Measurements from ENCODE around the gene DRGX.

DRGX gene

DNA sequence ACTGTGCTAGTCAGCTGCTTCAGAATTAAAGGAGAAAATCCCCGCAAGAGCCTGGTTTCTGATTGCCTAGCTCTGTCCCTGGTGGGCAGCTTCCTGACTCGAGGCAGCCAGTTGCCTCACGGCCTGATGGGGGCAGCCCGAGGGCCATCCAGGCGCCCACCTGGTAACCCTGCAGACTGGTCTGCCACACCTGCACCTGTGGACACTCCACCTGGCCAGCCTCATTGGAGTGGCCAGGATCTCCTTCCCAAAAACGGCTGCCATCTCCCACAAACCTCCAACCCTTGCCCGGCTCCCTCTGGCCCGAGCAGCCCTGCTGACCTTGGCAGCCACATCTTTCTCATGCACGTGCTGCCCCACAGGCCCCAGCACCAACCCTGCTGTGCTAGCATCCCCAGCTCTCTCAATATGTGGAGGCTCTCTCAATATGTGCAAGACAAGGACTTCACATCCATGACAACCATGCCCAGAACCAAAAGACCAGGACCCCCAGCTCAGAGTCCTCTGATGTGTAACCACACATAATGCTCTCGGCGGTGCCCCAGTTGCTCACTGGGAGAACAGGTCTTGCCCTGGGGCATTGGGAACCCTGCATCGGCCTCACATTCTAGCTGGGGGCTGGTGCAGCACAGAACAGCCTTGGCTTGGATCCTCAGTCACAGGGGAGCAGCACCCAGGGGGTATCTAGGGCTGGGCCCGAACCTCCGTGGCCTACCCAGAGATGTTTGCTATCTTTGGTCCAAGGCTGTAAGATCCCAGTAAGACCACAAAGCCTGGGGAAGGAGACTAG is 14.6 kb downstream of the DRGX start:
- DNase-seq (ENCODE audit: low read depth): no peak

DNA sequence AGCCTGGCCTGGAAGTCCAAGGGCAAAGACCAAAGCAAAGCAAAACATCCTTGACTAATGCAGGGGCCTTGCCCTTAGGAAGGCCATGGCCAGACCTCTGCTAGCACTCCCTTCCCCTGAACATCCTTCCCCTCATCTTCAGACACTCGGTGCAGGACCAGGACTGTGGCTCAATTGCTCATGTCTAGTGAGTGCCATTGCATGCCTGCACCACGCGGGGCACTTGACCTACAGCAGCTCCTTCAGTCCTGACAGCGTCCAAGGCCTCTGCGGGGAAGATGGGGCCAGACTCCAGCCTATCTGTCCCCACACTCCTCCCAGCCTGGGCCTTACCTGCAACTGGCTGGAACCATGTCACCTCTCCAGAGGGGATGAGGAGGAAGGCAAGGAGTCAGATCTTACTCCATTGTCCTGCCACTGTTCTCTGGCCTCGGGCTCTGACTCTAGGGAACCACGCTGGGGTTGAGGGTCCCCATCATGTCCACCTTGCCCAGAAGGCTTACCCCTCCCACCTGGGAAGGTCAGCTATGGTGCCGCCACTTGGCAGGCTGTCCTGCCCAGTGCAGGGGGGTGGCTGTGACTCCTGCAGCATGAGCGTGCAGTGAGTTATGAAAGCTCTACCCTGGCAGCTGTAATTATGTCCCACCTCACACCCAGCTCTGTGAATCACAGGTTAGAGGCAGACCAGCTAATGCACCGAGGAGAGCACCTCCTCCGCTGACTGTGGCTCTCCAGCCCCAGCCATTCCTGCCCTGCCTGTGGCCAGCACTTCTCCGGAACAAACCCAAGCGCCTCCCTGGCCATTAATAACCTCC is 16.1 kb downstream of the DRGX start:
- no peak for DNase-seq (ENCODE audit: low read depth)

DNA sequence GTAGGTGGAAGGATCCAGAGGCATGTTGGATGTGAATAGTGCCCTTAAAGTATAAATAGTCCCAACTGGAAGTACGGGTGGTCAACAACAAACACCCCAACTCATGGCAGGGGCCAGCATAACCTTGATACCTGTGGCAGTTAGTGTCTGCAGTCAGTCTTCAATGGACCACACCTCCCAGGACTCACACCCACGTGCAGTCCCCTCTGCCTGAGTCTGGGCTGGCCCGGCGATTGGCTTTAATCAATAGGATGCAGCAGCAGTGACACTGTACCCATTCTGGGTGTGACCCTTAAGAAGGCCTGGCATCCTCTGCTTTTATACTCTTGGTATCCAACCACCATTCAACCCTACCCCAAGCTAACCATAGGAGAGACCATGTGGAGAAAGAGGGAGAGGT is 18.6 kb downstream of the DRGX start:
- no peak for DNase-seq (ENCODE audit: low read depth)

DNA sequence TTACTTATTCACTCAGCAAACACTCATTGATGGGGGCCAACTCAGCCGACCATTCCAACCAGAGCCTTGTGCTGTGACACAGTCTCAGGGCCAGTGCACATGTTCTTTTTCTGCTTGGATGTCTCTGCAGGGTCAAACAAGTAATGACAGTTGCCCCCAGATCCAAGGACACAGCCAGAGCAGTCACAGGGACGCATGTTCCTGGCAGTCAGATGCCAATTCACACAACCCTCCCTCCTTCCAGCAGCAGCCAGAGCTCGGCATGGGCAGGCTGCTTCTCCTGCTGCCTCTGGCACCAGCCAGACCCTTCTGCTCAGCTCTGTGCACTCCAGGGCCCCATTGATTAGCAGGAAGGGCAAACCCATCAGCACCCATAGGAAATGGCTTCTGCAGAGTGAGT is 20.3 kb downstream of the DRGX start:
- no peak for DNase-seq (ENCODE audit: low read depth)

DNA sequence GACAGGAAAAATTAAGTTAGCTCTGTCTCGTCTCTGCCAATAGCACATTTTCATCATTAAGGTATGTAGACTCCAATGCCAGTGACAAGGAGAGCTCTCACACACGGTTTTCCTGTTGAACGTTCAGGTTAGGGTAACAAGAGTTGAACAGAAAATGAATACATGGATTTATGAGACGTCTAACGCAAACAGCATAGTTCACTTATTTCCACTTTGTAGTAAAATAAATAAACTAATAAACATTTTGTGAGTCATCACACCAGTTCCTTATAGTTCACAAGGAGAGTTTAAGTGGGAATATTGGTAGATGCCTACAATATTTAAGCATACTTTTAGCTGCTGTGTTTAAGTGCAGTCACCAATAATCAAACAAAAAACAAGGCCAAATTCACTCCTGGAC is 21.1 kb downstream of the DRGX start:
- no peak for DNase-seq (ENCODE audit: low read depth)

DNA sequence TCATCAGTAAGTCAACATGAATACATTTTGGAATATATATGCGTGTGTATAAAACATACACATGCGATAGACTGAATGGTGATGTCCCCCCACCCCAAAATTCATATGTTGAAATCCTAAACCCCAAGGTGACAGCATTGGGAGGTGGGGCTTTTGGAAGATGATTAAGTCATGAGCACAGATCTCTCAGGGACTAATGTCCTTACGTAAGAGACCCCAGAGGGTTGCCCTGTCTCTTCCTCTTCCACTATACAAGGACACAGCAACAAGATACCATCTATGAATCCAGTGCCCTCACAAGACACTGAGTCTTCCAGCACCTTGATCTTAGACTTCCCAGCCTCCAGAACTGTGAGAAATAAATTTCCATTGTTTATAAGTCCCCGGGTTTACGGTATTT is 22.5 kb downstream of the DRGX start:
- DNase-seq (ENCODE audit: low read depth): no peak

DNA sequence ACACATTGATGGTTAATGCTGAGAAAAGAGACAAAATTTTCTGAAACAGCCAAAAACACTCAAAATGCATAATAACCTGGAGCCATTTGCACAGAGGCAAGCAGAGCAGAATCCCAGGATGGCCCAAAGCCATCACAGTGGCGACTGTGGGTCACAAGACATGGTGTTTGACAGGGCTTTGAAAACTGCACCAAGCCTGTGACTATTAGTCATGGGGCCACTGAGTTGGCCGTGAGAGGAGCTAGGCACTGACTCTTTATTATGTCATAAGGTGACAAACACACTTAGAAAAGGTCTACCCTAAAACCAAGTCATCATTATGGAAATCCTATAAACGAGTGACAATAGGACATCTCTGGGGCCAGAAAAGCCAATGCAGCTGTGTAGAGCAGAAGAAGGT is 23.9 kb downstream of the DRGX start:
- DNase-seq (ENCODE audit: low read depth): no peak

DNA sequence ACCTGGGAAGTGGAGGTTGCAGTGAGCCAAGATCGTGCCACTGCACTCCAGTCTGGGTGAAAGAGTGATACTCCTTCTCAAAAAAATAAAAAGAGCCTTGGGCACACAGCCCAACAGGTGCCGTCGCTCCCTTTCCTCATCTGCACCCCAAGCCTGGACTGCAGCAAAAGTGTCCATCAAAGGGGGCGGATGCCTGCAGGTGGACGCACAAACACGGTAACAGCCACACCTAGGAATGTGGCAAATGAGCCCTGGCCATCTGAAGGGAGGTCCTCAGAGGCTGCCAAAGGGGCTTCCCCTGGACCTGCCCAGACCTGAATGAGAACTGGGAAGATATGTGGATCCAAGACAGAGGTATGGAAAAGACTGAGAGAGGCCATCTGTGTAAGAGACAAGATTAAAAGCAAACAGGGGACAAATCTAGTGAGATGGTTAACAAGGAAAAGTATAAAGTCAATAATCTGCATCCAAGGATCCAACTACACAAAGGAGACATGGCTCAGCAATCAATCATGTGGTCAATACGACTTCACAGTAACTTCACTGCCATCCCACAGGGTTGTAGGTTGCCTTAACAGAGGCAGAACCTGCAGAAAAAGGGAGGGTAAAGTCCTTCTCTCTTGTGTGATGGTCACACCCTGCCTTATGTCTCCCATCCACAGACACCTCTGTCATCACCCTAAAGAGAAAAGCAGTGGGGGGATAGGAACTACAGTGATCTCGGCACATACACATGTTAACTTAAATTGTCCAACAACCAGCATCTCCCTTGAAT is 25.4 kb downstream of the DRGX start:
- DNase-seq (ENCODE audit: low read depth): no peak

DNA sequence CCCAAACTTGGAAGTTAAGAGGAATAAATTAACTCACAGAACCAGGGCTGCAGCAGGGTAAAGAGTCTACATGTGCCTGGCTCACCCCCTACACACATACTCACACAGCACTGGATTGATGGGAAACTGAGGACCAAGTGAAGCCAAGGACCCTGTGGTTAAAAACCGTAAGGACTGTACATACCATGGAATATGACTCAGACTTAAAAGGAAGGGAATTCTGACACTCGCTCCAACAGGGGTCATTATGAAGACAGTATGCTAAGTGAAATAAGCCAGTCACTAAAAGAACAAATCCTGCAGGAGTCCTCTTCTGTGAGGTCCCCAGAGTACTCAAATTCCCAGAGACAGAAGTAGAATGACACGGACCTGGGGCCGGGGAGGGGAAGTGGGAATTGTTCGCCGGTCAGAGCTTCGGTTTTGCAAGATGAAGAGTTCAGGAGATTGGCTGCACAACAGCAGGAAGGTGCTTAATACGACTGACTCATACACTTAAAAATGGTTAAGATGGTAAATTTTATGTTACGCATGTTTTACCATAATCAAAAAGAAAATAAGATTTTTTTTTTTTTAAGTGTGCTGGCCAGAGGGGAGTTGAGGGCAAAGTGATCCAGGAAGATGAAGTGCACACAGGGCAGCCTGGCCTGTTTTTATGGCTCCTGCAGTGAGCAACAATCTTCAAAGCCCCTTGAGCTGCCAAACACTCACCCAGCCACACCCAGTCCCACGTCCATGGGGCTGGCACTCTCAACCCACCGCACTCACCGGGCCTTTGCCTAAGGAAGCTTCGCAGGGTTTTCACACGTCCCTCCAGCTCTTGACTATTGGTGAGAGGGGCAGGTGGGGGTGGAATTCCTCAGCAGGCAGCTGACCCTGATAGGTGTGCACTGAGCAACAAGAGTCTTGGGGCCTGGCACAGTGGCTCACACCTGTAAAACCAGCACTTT is 26.4 kb downstream of the DRGX start:
- DNase-seq (ENCODE audit: low read depth): no peak

DNA sequence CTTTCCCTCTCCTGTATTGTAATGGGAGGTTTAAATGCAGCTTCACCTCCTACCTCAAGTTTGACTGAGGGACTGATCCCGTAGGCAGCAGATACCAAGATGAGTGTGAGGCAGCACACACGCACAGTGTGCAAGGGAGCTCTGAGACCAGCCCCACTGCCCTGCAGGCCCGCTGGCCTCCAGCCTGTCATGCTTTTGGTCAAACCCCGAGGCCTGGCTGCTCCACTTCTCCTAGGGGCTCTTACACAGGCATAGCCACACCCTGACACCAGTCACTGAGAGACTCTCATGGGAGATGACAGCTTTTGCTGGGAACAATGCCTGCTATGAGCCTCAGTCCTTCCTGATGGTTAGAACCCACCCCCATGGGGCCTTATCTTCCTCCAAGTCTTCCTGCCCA is 27.6 kb downstream of the DRGX start:
- no peak for DNase-seq (ENCODE audit: low read depth)

DNA sequence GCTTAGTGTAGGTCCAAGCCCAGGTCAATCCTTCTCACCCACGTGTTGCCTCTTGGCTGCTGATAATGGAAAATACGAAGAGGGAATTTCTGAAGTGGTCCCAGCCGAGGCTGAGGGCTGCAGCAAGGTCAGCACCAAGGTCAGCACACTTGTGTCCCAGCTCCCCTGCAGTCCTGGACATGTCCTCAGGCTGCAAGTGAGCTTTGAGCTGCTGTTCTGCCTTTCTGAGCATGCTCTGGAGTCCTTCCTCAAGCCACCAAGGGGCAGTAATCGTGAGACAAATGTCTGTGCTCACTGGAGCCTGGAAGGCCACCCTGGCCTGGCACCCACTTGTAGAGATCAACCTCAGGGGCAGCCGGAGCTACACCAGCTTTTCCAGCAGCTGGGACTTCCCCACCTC is 28.3 kb downstream of the DRGX start:
- no peak for DNase-seq (ENCODE audit: low read depth)

DNA sequence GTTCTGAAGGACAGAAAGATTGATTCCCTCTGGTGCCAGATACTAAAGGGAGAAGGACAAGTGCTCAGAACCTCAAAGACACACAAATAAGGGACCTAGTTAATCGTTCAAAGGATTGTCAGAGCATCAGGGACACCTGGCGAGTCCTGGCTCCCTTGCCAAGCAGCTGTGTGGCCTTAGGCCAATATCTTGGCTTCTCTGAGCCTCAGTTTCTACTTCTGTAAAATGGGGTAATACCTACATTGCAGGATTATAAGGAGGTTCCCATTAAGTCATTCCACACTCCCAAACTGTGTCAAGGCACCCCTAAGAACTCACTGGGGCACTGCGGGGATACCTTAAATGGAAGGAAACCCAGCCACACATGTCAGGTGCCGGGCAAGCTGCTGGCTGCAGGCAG is 29.4 kb downstream of the DRGX start:
- no peak for DNase-seq (ENCODE audit: low read depth)

DNA sequence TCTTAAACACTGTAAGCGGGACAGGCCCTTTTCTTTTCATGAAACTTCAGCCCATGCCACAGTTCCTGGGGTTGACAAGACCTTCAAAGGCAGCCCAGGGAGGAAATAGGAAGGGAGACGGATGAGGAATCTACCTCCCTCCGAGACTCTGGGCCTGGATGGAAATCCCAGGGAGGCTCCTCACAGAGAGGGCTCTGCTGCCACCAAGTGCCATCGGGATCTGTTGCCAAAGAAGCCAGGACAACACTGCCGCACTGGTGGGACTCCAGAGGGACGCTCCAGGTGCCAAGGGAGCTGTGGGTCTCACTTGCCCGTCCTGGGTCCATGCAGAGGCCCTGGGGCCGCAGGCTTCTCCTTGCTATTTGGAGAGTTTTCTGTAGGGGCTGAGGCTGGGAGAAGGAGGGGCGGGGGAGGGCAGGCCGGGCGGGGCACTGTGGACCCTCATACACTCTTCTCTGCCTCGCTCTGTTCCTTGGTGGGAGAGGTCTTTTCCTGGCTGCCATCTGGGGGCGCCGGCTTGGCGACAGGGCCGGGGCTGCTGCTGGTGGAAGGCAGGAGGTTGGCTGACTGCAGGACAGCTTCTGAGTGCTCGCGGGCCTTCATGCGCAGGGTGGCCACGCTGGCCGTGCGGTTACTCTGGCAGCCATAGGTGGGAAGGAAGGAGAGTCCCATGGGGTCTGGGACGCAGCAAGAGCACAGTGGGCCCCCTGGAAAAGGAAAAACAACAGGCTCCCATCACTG is 30.0 kb downstream of the DRGX start:
- no peak for DNase-seq (ENCODE audit: low read depth)

DNA sequence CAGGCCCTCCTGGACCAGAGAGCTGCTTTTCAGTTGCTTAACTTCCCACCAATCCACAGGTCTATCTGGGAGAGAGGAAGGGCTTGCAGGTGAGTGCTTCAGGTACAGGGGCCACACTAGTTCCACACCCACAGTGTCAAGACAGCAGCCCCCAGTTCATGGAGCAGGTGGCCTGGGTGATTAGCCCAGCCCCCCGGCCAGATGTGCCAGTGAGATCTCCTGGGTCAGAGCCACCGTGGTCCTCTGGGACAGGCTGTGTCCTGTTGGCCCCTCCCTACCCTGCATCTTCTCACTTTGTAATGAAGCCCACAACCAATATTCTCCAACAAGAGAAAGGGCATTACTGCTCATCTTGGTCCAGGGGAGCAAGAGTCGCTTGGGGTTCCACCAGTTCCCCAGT is 30.6 kb downstream of the DRGX start:
- DNase-seq (ENCODE audit: low read depth): no peak

DNA sequence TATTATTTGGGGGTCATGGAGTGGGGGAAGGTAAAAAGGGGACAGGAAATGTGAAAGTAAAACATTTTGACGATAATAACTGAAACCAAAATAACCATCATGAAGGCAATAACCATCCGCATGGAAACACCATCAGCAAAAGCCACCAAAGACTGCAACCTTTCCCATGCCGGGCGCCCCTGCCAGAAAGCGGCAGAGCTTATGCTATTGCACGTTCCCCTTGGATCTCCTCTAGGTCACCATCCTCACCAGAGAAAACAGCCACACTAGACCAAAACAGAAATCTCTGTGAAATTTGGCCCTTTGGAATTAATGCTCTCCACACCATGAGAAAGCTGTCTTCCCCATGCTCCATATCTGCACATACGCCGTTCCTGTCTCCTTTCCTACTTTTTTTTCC is 31.1 kb downstream of the DRGX start:
- DNase-seq (ENCODE audit: low read depth): no peak

DNA sequence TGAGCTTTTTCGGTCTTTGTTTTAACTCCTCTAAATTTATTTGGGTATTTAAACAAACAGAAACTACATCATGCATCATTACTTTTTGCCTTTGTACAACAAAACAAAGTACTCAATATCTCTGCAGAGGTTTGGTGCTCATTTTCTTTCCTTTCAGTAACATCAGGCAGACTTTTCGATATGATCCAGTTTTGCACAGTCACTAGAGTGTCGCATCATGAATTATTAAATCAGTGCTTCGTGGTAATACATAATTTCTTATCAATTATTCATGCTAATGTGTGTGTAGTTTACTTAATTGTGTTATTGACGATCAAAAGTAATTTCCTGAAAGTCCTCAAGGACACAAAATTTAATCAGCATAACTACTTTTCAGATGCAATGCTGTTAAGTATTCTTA is 31.8 kb downstream of the DRGX start:
- no peak for DNase-seq (ENCODE audit: low read depth)

DNA sequence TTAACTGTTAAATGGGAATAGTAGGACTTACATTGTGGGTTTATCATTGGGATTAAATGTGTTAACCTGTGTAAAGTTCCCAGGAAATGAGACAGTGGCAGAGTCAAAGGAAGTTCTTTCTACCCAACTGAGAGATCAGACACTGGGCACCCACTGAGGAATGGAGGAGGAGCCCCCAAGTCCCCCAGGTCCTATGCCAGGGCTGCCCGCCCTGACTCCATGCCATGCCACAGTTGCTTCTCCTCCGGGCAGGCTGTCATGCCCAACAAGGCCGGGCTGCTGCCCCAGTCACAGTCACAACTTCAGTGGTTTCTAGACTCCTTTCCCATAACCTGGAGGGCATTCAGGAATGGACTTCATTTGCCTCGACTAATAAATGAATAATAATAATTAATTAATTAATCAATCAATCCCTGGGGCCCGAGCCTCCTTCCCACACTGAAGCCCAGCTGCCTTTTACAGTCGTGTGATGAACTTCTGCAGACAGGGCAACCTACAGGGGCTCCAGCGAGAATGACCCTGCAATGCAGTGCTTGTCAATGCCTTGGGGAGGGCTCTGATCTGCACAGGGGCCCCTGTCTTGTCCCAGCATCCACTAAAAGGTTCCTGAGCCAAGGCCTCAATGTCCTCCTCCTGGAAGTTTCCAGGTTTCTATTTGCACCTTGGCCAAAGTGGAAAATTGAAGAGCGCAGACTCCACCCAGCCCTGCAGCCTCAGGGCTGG is 32.4 kb downstream of the DRGX start:
- no peak for DNase-seq (ENCODE audit: low read depth)

DNA sequence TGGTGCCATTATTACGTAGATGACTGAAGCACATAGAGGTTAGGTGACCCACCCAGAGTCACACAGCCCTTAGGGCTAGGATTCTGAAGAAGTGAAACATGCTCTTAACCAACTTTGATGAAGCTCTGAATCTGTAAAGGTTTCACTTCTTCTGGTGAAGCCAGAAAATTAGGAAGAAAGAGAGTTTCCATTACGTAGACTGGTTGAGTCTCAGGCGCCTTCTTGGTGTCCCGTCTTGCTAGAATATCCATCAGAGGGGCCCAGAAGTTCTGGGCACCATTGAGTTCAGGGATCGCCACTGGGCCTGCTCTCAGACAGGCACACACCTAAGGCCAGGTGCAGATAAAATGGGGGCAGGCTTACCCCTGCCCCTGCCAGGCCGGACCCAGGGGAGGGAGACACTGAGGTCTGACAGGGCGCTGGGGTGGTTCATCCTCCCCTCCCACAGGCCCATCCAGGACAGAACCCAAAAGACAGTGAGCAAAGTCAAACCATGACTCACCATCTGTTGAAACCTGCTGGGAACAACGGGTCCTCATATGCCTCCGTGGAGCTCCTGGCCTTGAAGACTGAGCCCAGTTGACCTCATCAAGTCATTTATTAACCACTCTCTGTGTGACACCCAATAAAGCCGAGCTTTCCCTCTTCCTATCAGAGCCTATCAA is 33.2 kb downstream of the DRGX start:
- no peak for DNase-seq (ENCODE audit: low read depth)

DNA sequence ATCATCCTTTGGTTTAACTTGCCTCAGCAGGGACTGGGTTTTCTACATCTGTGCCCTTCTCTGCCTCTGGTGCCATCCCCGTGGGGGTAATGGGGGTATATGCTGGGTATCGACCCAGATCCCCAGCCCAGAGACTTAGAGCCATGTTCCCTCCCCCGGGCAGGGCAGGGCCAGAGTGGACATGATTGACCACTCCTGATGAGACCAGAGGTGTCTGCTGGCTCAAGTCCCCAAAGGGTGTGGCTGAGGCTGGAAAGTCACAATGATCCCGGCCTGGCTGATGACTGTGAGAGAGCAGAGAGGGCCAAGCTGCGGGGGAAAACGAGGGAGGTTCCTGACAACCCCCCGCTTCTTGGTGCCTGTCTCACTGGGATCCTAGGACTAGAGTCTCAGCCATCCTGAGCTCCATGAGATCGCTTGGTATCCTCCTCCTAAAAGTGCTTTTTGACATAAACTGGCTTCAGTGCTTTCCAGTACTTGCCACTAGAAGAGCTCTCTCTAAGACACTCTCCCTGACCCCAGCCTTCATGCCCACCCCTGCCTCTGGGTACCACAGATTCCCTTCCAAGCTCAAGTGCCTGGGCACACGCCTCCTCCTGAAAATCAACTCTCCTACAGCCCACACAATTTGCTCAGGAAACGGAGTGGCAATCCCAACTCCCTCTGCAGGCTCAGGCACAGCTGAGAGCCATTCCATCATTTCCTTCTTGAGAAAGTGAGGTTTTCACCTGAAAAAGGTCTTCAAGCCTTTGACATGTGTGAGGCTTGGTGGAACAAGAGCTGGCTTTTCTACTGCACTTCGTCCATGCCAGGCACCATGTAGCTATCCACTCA is 33.9 kb downstream of the DRGX start:
- DNase-seq (ENCODE audit: low read depth): no peak
